RWPE2 (cell line): ENCODE measurements around the gene PGF.
A peak's percentile ranks its signal among the peaks of the same experiment; 100 is the strongest.

Experiments used
- ATAC-seq: fragments of 200-7000 bp; cut with Tn5 transposase; 3 replicates; pipeline ENCODE4 v1.9.1; 2021; ENCODE audit warnings: low read depth
- DNase-seq: peaks from one replicate; pipeline ENCODE4 v3.0.0-alpha.2; 2020; ENCODE audit warnings: low spot score
- H3K27ac ChIP-seq: fragments of 450-650 bp; 2 replicates; pipeline ENCODE4 v1.5.1; 2017; ENCODE audit warnings: mild to moderate bottlenecking; ENCODE audit not compliant: poor library complexity, severe bottlenecking
- H3K27me3 ChIP-seq: fragments of 250-450 bp; sonication (Bioruptor Pico); 2 replicates; pipeline ENCODE4 v1.5.1; 2021; ENCODE audit warnings: mild to moderate bottlenecking, moderate library complexity; ENCODE audit not compliant: insufficient read depth, poor library complexity, severe bottlenecking
- H3K36me3 ChIP-seq: fragments of 250-450 bp; sonication (Bioruptor Pico); 2 replicates; pipeline ENCODE4 v1.5.1; 2020; ENCODE audit warnings: low read depth, mild to moderate bottlenecking, moderate library complexity
- H3K4me1 ChIP-seq: fragments of 250-450 bp; sonication (Bioruptor Pico); 2 replicates; pipeline ENCODE4 v1.5.1; 2021; ENCODE audit warnings: mild to moderate bottlenecking, moderate library complexity; ENCODE audit not compliant: insufficient read depth, poor library complexity, severe bottlenecking
- H3K4me3 ChIP-seq: fragments of 250-450 bp; sonication (Bioruptor Pico); 2 replicates; pipeline ENCODE4 v1.5.1; 2021; ENCODE audit warnings: mild to moderate bottlenecking, moderate library complexity; ENCODE audit not compliant: severe bottlenecking
- H3K9me3 ChIP-seq: fragments of 250-450 bp; sonication (Bioruptor Pico); 2 replicates; pipeline ENCODE4 v1.5.1; 2021; ENCODE audit warnings: mild to moderate bottlenecking, moderate library complexity; ENCODE audit not compliant: severe bottlenecking
- TF ChIP-seq, protein P1 (sequence below): fragments of 450-650 bp; IDR thresholded peaks from one replicate; pipeline ENCODE4 v1.5.1; 2017; ENCODE audit warnings: mild to moderate bottlenecking, moderate library complexity; ENCODE audit not compliant: poor library complexity, severe bottlenecking

The PGF gene

DNA sequence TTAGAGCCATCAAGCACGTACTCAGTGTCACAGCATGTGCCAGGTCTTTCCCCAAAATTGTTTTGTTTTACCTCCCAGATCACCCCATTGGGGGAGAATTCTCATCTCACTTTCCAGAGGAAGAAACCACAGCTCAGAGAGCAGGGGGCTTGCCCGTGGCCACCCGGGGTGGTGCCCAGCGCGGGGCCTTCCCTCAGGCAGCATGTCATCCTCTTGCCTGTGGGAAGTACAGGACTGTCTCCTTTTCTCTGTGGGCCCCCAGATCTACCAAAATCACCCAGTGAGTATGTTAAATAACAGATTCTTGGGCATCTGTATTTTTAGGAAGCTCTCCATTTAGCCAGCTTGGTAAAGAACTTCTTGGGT lies 38.2 kb downstream of the PGF start:
- Histone ChIP-seq H3K4me3 (no peak overlapping the region), H3K27ac (no peak overlapping the region)
- no peak for ATAC-seq

DNA sequence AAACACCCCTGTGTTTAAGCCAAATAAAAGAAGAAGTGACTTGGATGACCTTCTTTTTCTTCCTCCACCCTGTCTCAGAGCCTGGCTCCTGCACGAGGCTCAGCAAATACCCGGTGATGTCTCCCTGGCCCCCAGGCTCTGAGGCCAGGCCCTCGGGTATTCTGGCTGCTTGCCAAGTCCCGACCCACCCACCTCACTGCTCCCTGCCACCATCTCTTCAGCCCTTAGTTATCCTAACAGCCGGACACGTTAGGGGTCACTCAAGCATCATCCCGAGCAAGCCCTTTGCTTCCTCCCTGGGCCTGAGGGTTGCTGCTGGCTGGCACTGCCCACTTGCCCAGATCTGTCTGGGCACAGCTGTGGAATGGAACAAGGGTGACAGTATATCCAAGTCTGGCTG lies 39.6 kb downstream of the PGF start:
- no peaks in the 10 kb centered on the region for H3K4me1 ChIP-seq
- H3K9me3 ChIP-seq: no peaks in the 10 kb centered on the region
- H3K36me3 ChIP-seq: no peaks in the 10 kb centered on the region
- no peak overlapping the region for H3K4me3 ChIP-seq
- no peak for DNase-seq
- ATAC-seq: no peak
- TF ChIP-seq, protein P1, sequence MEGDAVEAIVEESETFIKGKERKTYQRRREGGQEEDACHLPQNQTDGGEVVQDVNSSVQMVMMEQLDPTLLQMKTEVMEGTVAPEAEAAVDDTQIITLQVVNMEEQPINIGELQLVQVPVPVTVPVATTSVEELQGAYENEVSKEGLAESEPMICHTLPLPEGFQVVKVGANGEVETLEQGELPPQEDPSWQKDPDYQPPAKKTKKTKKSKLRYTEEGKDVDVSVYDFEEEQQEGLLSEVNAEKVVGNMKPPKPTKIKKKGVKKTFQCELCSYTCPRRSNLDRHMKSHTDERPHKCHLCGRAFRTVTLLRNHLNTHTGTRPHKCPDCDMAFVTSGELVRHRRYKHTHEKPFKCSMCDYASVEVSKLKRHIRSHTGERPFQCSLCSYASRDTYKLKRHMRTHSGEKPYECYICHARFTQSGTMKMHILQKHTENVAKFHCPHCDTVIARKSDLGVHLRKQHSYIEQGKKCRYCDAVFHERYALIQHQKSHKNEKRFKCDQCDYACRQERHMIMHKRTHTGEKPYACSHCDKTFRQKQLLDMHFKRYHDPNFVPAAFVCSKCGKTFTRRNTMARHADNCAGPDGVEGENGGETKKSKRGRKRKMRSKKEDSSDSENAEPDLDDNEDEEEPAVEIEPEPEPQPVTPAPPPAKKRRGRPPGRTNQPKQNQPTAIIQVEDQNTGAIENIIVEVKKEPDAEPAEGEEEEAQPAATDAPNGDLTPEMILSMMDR: no peak
- no peaks in the 10 kb centered on the region for H3K27me3 ChIP-seq
- no peak overlapping the region for H3K27ac ChIP-seq

More for the DNA sequence above, 38.2 kb downstream of the PGF start:
- Histone ChIP-seq H3K4me1 (no peaks in the 10 kb centered on the region), H3K36me3 (no peaks in the 10 kb centered on the region), H3K9me3 (no peaks in the 10 kb centered on the region), H3K27me3 (no peaks in the 10 kb centered on the region)
- TF ChIP-seq, protein P1: no peak
- no peak for DNase-seq

DNA sequence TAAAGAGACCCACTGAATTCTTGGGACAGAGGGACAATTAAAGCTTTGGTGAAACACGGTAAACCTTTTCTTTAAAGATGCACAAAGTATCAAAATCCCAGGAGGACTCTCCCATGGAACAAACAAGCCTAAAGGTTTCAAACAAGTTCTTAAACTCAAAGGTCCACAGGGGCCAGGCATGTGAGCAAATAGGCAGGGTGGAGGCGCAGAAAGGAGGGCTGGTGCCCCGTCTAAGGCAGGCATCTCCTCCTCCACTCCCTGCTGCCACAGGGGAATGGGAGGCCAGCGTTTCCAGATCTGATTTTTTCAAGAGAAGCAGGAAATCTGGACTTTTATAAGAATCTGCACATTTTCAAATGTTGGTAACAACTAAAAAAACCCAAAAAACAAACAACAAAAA lies 40.0 kb downstream of the PGF start:
- H3K9me3 ChIP-seq: no peaks in the 10 kb centered on the region

DNA sequence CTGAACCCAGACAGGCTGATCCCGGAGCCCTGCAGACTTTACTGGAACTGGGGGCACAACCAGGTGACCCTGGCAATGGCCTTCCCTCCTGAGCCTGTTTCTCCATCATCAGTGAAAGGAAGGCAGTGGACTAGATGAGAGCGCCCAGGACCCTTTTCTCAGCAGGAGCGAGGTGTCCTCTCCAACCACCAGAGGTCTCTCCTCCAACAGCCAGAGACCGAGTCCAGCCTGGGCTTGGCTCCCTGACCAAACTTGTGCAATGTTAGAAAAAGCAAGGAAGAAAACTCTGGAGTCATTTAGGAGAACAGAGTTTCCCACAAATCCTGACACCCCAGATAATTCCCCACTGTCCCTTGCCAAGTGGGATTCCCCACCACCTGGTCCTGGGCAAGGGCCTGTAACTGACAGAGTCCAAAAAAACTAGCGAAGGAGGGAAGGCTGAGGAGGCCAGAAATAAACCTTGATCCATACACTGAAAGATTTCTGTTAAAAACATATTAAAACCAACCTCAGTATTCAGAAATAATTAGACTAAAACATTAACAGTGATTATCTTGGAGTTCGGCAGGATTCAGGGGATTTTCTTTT lies 41.3 kb downstream of the PGF start:
- H3K4me3 ChIP-seq: no peak overlapping the region
- H3K36me3 ChIP-seq: no peaks in the 10 kb centered on the region
- no peaks in the 10 kb centered on the region for H3K9me3 ChIP-seq
- H3K27ac ChIP-seq: no peak overlapping the region
- TF ChIP-seq, protein P1: peak; percentile 97
- ATAC-seq (peak; percentile 83), DNase-seq (no peak)
- no peaks in the 10 kb centered on the region for H3K4me1 ChIP-seq
- no peaks in the 10 kb centered on the region for H3K27me3 ChIP-seq

More for the DNA sequence above, 40.0 kb downstream of the PGF start:
- no peaks in the 10 kb centered on the region for H3K27me3 ChIP-seq
- DNase-seq (no peak), ATAC-seq (no peak)
- H3K36me3 ChIP-seq: no peaks in the 10 kb centered on the region
- TF ChIP-seq, protein P1: no peak
- H3K4me1 ChIP-seq: no peaks in the 10 kb centered on the region
- no peak overlapping the region for H3K4me3 ChIP-seq
- H3K27ac ChIP-seq: no peak overlapping the region

DNA sequence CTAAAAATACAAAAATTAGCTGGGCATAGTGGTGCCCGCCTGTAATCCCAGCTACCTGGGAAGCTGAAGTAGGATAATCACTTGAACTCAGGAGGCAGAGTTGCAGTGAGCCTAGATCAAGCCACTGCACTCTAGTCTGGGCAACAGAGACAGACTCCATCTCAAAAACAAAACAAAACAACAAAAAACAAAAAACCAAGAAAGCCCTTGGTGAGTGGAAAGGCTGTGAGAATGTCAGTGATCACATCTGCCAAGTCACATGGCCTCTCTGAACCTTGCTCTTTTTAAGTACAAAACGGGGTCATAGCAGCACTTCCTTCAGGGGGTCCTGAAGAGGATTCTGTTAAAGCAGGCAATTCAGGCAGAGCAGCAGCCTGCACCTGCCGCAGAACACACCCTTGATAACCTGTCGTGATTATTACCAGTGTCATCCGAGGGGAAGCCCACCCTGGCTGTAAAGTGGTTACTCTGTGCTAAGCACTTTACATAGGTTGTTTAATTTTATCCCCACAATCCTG lies 41.9 kb downstream of the PGF start:
- H3K27ac ChIP-seq: no peak overlapping the region
- DNase-seq (no peak), ATAC-seq (no peak)
- no peak overlapping the region for H3K4me3 ChIP-seq
- TF ChIP-seq, protein P1: no peak
- H3K36me3 ChIP-seq: no peaks in the 10 kb centered on the region
- no peaks in the 10 kb centered on the region for H3K4me1 ChIP-seq
- H3K27me3 ChIP-seq: no peaks in the 10 kb centered on the region
- no peaks in the 10 kb centered on the region for H3K9me3 ChIP-seq
